ENCODE results near the gene FERMT2.
"Not testable (repeated sequence)": the region's sequence is repeated elsewhere in the genome, so short reads cannot be mapped to it uniquely, and the experiment has no call there.

FERMT2 gene

GRCh38 chr14:52900731-52901130 is 50.1 kb downstream of the FERMT2 start:
- DNase-seq: no peak

GRCh38 chr14:52898496-52898895 is 52.4 kb downstream of the FERMT2 start:
- no peak for DNase-seq

- no peak for DNase-seq
Observed at GRCh38 chr14:52895000-52895399, 55.9 kb downstream of the FERMT2 start.

GRCh38 chr14:52891800-52892199 is 59.0 kb downstream of the FERMT2 start:
- no peak for DNase-seq

GRCh38 chr14:52888839-52889838 is 61.7 kb downstream of the FERMT2 start:
- DNase-seq: no peak

GRCh38 chr14:52888159-52888558 is 62.7 kb downstream of the FERMT2 start:
- DNase-seq: no peak

GRCh38 chr14:52885230-52885629 is 65.6 kb downstream of the FERMT2 start:
- DNase-seq: no peak

GRCh38 chr14:52883658-52884057 is 67.2 kb downstream of the FERMT2 start:
- DNase-seq: no peak

GRCh38 chr14:52882824-52883223 is 68.0 kb downstream of the FERMT2 start:
- no peak for DNase-seq

- no peak for DNase-seq
Observed at GRCh38 chr14:52879958-52880357, 70.9 kb downstream of the FERMT2 start.

GRCh38 chr14:52878946-52879345 is 71.9 kb downstream of the FERMT2 start:
- no peak for DNase-seq

- DNase-seq: no peak
Observed at GRCh38 chr14:52878469-52878868, 72.4 kb downstream of the FERMT2 start.

- no peak for DNase-seq
Observed at GRCh38 chr14:52877628-52878027, 73.2 kb downstream of the FERMT2 start.

- DNase-seq: no peak
Observed at GRCh38 chr14:52876806-52877205, 74.0 kb downstream of the FERMT2 start.

GRCh38 chr14:52876311-52876710 is 74.5 kb downstream of the FERMT2 start:
- DNase-seq: no peak

GRCh38 chr14:52875707-52876106 is 75.1 kb downstream of the FERMT2 start:
- DNase-seq: no peak

GRCh38 chr14:52874389-52874788 is 76.5 kb downstream of the FERMT2 start:
- no peak for DNase-seq

GRCh38 chr14:52873694-52874093 is 77.2 kb downstream of the FERMT2 start:
- DNase-seq: no peak

GRCh38 chr14:52873065-52873464 is 77.8 kb downstream of the FERMT2 start:
- no peak for DNase-seq

- no peak for DNase-seq
Observed at GRCh38 chr14:52871606-52872005, 79.2 kb downstream of the FERMT2 start.

- DNase-seq: no peak
Observed at GRCh38 chr14:52868911-52869618, 81.8 kb downstream of the FERMT2 start.

- DNase-seq: not testable (repeated sequence)
Observed at GRCh38 chr14:52864893-52865292, 86.0 kb downstream of the FERMT2 start.

- DNase-seq: no peak
Observed at GRCh38 chr14:52863334-52863700, 87.5 kb downstream of the FERMT2 start.

Data from stimulated activated CD4-positive, alpha-beta T cell treated with anti-CD3 and anti-CD28 coated beads, Interleukin-4, amount 100 ng/mL, for 4 hours (primary cell).